NCI-H446 treated with DMSO at 0.1 percent for 48 hours (cell line): ENCODE results near the gene ATP6V1G2.
"Not testable (repeated sequence)": the region's sequence is repeated elsewhere in the genome, so short reads cannot be mapped to it uniquely, and the experiment has no call there.

Experiments
- DNase-seq: peaks from one replicate; lab custom pipeline; 2025; lab: John Stamatoyannopoulos, UW

ATP6V1G2 gene

DNA sequence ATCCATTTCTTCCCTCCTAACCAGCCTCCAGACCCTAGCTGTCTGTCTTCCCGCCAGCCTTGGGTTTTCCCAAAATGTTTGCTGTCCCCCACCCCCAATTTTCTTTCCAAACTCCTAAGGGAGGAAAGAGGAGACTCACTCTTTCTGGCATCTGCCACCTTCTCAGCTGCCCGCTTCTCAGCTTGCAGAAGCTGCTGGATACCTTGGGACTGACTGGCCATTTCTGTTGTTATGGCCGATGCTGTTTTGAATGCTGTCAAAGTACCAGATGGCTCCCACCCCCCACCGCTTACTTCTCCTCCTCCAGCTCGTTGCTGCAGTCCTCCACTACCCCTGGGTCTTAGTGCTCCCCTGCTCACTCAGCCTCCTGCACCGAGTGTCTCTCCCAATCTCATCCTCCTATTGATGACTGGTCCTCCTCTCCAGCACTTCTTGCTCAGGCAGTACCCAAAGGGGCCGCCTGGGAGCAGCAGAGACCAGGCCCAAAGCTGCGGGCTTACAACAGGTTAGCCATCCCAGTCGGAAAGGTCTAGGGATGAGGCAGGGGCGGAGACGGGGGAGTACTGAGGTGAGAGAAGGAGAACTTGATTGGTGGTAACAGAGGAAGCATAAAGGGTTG lies at the start of gene ATP6V1G2:
TSS of gene ATP6V1G2 (minus strand) at position 270 of the 619 bp plus-strand sequence. CDS start at position 221, 49 bp downstream.
- DNase-seq: peak; percentile 96

DNA sequence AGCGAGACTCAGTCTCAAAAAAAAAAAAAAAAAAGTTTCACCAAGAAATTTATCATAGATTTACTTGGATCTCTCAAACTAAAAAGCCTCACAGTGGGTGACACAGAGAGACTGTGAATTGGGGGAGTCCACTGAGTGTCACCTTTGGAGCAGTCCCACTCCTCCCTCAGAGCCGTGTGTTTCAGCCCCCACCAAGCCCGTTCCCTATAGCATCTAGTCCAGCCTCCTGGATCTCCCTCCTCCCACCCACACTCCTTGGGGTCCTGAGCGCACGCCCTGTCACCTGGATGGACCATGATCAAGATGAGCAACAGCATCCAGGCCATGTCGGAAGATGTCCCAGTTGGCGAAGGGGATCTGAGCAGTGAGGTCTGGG lies 46.0 kb upstream of the ATP6V1G2 start:
- DNase-seq: no peak

DNA sequence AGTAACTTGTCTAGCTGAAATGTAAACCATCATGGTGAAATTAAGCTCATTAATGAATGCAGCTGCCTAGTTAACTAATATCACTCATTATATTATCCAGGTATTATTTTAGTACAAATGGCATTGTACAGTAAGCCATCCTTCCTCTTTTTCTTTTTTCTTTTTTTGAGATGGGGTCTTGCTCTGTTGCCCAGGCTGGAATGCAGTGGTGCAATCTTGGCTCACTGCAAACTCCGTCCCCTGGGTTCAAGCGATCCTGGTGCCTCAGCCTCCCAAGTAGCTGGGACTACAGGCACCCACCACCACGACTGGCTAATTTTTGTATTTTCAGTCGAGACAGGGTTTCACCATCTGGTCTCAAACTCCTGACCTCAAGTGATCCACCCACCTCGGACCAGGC lies 44.3 kb upstream of the ATP6V1G2 start:
- not testable (repeated sequence) for DNase-seq

DNA sequence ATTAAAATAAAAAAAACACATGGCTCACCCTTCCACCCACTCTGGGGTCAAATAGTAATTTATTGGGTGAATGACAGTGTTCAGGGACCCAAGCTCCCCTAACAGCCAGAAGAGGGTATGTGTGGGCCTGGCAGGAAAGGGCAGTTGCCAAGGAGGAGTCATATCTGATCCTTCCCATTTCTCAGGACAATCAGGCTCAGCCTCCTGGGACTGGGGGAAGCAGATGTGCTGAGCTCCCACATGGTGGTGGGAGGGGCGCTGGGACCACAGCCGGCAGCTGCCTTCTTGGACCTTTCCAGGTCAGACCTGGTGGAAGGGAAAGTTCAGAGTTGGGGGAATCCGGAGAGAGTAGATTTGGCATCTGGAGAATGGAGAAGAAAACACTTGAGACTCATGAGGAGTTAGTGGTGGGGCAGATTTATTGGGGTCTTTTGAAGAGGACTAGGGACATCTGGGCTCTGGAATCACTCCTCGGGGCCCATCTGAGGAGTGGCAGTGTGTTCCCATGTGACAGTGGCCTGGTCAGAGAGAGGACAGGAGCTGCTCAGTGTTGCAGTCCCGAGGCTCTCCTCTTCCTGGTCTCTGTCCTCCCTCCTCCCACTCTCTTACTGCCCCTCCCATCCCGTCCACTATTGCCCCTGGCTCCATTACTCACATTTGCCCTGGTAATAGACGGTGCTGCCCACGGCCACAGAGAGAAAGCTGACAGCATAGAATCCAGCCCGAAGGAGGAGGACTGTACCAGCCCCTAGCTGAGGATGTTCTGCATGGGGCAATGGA lies 42.7 kb upstream of the ATP6V1G2 start:
- no peak for DNase-seq

DNA sequence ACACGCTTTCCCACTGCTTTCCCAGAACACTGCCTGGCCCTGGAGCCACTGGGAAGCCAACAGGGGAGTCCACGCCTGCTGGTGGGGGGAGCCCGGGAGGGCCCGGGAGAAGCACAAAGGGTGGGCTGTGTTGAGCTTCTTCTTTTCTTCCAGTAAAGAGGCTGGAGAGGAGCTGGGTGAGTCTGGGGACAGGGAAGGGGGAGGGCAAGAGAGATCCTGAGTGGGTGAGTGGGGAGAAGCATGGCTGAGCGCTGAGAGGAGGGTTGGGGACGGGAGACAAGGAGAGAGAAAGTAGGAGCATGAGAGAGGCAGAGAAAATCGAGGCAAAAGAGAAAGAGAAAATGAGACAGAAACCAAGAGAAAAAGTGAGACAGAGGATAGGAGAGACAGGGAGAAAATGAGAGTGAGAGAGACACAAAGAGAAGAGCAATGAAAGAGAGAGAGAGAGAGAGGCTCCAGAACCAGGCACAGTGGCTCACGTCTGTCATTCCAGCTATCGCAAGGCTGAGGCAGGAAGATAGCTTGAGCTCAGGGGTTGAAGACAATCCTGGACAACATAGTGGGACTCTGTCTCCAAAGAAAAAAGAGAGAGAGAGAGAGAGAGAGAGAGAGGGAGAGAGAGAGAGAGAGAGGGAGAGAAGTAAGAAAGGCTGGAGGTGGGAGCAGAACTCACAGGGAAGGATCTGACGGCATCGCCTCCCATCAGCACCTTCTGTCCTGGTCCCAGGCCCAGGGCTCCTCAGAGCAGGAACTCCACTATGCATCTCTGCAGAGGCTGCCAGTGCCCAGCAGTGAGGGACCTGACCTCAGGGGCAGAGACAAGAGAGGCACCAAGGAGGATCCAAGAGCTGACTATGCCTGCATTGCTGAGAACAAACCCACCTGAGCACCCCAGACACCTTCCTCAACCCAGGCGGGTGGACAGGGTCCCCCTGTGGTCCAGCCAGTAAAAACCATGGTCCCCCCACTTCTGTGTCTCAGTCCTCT lies 41.7 kb upstream of the ATP6V1G2 start:
- no peak for DNase-seq

DNA sequence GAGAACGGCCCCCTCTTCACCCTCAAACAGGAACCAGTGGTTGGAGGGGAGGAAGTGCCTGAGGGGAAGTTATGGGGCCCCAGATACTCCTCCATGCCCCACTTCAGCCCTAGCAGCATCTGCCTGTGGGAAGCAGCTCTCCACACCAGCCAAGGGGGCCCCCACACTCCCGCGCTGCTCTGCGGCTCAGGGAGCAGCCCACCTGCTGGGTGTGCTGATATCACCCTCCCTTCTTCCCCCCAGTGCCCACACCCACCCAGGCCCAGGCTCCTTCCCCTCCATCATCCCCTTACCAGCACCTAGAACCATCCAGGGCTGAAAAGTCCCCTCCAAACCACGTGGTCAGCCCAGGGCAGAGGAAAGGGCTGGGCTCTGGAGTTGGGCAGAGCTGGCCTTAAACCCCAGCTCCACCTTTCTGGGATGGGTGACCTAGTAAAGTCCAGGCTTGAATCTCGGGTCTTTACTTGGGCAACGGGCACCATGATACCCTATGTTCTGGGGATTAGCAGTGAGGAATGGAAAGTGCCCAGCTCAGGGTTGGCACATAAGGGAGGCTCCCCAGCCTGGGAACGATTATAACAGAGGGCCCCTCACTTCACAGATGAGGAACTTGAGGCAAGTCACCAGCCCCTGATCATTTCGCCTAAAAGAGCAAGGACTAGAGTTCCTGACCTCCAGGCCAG lies 40.3 kb upstream of the ATP6V1G2 start:
- DNase-seq: no peak

DNA sequence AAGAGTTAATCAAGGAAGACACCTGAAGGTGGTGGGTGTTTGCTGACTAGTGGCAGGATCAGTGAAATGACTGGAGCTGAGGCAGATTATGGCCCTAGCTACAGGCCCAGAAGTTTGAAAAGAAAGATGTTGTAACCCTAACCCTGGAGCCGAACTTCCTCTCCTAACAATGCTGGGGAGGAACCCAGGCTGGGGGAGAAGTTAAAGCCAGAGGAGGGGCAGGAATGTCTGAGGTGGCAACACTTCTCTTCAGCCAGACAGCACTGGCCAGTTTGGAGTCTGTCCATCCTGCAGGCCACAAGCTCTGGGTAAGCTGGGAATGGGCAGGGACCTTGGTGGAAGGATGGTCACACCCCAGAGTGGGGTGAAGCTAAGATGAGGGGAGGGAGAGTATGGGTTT lies 39.6 kb upstream of the ATP6V1G2 start, which contains the start of gene LST1:
TSS of gene LST1 (plus strand) at position 270 of the 400 bp plus-strand sequence. CDS start 1,023 bp downstream, outside the sequence.
- no peak for DNase-seq

DNA sequence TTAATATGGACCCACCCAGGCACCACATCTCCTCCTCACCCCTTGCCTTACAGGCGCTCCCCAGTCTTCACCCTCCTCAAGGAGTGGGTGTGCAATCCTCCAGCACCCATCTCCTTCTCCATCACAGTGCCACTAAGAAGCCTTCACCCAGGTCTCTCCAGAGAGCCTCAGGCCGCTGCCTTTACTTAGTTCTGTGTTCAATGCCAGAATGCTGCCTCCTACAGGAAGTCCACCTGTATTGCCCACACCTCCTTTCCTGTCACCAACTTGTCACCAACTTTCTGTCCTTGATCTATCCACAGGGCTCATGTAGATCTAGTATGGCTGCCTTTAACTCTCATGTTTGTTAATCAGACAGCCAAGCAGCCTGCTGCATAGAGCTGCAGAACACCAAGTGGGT lies 39.1 kb upstream of the ATP6V1G2 start:
- DNase-seq: no peak

DNA sequence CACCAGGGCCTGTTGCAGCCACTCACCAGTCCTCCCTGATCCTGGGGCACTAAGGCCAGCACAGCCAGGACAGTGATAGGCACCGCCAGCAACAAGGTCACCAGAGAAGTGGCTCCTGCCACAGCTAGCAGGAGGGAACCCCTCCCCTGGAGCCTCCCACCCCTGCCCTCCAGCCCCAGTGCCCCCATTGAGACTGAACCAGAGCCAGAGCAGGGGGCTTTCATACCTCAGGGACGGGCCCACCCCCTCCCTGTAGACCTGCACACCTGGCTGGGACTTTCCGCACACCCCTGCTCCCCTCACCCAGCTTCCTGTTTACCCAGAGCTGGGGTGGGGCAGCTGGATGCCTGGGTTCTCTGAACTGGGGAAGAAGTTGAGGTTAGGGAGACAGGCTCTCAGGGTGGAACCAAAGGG lies 35.8 kb upstream of the ATP6V1G2 start, which contains the start of gene LTB:
TSS of gene LTB (minus strand) at position 195 of the 414 bp plus-strand sequence. CDS start at position 188, 7 bp downstream.
- DNase-seq: no peak

DNA sequence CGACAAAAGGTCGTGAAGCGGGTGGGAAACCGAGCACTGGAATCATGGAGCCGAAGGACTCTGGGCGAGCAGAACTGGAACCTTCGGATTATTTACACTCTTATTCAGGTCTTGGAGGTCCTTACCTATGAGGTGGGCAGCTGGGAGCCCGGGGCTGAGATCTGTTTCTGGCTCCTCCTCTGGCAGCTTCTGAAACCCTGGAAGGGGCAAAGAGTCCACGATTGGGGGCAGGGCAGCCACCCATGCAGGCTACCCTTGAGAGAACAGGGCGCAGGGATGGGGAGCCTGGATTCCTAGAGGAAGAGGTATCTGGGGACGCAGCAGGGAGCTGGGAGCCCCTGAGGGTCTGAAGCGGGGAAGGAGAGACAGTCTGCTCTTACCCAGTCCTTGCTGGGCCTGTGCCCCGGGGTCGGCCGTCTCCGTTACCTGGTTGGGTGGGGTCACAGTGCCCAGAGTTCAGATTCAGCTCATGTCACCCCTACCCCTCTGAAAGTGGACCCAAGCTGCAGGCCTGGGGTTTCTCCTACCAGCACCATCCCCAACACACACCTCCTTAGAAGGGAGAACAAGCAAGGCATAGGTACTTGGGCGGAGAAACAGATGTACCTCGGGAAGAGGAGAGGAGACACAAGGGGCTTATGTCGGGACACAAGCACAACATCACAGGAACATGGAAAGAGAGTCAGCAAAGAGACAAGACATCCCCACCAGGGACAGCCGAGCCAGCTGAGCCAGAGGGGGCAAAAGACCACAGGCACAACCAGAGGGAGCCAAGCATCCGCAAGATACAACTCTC lies 35.2 kb upstream of the ATP6V1G2 start:
- DNase-seq: no peak

DNA sequence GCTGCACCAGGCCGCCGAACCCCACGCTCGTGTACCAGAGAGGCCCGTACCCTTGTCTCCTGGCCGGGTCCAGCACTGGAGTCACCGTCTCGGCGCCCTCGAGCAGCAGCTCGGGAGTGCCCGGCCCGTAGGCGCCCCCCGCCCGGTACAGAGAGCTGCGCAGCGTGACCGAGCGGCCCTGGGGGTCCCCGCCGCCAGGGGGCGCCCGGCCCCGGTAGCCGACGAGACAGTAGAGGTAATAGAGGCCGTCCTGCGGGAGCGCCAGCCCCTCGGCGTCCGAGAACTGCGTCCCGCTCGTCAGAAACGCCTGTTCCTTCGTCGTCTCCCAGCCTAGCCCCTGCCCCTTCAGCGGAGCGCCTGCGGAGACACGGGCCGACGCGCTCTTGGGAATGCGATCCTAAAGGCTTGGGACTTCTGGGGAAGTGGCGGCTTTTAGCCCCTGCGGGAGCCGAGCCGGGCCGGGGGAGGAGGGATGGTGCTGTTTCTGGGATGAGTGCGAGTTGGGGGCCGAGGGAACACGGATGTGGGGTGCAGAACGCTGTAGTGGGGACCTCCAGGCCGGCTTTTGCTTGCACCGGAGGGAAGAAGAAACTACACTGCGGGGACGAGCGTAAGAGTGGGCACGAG lies 34.5 kb upstream of the ATP6V1G2 start:
- peak; percentile 39 for DNase-seq

DNA sequence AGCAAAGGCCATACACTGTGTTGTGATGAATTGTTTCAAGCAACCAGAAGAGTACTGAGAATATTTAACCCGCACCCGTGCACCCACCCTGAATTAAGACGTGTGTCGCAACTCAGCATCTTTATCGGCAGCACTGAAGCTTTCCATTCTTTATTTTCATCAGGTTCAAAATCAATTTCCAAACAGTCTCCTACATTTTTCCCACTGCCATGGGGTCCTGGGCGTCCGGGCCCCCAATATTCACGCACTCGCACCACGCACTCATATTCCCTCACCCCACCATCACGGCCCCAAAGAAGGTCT lies 34.0 kb upstream of the ATP6V1G2 start:
- DNase-seq: no peak

DNA sequence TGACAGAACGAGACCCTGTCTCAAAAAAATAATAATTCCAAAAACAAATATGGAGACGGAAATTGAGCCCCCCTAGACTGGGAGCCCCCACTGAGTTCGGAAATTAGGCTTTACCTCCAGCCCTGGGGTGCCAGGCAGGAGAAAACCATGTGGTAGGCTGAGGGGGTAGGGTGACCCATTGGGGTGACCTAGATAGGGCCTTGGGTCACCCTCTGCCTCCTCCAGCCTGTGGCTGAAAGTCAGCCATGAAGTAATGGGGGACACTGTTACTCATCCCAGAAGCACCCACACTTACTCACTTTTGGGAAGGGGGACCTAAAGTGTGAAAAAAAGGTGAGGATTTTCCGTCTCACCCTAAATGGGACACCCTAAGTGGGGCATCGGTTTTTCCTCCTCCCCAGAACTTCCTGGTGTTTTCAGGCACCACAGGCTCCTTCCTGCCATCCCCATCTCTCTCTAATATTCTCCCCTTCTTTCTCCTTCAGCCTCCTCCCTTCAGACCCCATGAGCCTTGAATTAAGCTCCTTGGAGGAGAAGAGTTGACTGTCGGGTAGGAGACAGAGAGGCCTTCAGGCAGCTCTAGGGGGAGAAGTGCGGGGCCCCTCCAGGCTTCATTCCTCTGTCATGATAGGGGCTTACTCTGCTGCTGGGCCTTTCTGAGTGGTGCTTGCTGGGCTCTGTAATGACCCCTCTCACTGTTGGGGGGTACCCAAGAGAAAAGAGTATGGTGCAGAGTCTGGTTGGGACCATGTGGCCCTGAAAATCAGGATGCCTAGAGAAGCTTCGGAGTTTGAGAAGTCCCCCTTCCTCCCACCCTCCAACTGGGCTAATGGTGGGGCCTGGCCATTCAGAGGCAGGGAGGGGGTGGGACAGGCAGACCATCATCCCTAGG lies 33.4 kb upstream of the ATP6V1G2 start:
- DNase-seq: no peak

DNA sequence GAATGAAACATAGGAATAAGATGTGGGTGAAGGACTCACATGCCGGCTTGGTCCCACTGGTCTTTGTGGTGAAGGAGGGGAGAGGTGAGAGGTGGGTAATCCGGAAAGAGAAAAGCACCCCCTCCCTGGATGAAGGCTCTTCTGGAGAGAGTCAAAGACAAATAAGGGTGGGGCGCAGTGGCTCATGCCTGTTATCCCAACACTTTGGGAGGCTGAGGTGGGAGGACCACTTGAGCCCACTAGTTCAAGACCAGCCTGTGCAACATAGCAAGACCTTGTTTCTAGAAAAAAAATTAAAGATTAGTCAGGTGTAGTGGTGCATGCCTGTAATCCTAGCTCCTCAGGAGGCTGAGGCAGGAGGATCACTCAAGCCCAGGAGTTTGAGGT lies 32.7 kb upstream of the ATP6V1G2 start:
- DNase-seq: no peak

DNA sequence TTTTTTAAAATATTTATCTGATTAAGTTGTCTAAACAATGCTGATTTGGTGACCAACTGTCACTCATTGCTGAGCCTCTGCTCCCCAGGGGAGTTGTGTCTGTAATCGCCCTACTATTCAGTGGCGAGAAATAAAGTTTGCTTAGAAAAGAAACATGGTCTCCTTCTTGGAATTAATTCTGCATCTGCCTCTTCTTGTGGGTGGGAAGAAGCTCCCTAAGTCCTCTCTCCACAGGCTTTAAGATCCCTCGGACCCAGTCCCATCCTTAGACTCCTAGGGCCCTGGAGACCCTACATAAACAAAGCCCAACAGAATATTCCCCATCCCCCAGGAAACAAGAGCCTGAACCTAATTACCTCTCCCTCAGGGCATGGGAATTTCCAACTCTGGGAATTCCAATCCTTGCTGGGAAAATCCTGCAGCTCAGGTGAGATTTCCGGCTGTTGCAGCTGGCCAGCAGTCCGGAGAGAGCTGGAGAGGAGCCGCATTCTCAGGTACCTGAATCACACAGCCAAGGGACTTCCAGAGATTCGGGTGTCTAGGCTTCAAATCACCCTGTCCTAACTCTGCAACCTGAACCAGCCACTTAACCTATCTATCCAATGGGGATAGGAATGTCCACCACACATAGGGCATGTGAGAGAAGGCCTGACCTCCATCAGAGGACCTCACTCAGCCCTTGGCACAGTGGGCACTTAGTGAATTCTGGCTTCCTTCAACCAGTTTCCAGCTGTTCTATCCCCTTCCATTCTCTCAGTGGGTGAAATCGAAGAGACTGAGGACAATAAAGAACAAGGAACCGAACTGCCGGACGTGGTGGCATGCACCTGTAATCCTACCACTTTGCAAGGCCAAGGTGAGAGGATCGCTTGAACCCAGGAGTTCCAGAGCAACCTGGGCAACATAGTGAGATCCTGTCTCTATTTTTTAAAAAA lies 32.0 kb upstream of the ATP6V1G2 start:
- no peak for DNase-seq

DNA sequence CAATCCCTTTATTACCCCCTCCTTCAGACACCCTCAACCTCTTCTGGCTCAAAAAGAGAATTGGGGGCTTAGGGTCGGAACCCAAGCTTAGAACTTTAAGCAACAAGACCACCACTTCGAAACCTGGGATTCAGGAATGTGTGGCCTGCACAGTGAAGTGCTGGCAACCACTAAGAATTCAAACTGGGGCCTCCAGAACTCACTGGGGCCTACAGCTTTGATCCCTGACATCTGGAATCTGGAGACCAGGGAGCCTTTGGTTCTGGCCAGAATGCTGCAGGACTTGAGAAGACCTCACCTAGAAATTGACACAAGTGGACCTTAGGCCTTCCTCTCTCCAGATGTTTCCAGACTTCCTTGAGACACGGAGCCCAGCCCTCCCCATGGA lies 31.2 kb upstream of the ATP6V1G2 start:
- DNase-seq: no peak

DNA sequence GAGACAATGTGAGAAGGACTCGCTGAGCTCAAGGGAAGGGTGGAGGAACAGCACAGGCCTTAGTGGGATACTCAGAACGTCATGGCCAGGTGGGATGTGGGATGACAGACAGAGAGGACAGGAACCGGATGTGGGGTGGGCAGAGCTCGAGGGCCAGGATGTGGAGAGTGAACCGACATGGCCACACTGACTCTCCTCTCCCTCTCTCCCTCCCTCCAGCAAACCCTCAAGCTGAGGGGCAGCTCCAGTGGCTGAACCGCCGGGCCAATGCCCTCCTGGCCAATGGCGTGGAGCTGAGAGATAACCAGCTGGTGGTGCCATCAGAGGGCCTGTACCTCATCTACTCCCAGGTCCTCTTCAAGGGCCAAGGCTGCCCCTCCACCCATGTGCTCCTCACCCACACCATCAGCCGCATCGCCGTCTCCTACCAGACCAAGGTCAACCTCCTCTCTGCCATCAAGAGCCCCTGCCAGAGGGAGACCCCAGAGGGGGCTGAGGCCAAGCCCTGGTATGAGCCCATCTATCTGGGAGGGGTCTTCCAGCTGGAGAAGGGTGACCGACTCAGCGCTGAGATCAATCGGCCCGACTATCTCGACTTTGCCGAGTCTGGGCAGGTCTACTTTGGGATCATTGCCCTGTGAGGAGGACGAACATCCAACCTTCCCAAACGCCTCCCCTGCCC lies 30.6 kb upstream of the ATP6V1G2 start:
- DNase-seq: no peak
